Endothelial cell of umbilical vein (primary cell): Measurements from ENCODE around the gene CKAP5. TPM values are rescaled to one million over a fixed set of nuclear protein-coding genes. Genes with fewer than 3 reads are reported as not detected.

ENCODE experiments used
- BruUV-seq: library from RNA; stranded (reverse); fragments of 400-500 nt; replicated peaks from 2 replicates; lab custom pipeline; 2021; lab: Mats Ljungman, UMichigan
- CTCF ChIA-PET: fragments of 300-600, 350-600 bp; sonication (Branson Sonifier 250); formaldehyde crosslinking; loops from one replicate; lab custom pipeline; 2021; ENCODE audit warnings: antibody characterized with exemption, inconsistent platforms; lab: Charles Lee
- POLR2A ChIA-PET: fragments of 300-600, 350-600 bp; sonication (Branson Sonifier 250); formaldehyde crosslinking; loops from one replicate; lab custom pipeline; 2021; ENCODE audit warnings: antibody characterized with exemption, inconsistent platforms; lab: Charles Lee
- DNase-seq: peaks from one replicate; pipeline ENCODE4 v3.0.0-alpha.2; 2011; ENCODE audit warnings: low read depth, low spot score
- FAIRE-seq: peaks from 2 replicates; lab custom pipeline; 2011; peaks lifted over from hg19 to GRCh38; lab: Jason Lieb, UNC
- H2AFZ ChIP-seq: 2 replicates; pipeline ENCODE4 v1.6.0; 2012; ENCODE audit warnings: low read depth, low read length, control low read depth, inconsistent platforms
- H3K27ac ChIP-seq: 2 replicates; pipeline ENCODE4 v1.5.1; 2011; ENCODE audit warnings: low read depth, mild to moderate bottlenecking, control low read depth, low read length, moderate library complexity; ENCODE audit not compliant: insufficient read depth
- H3K27me3 ChIP-seq, 2 experiments: 2 replicates each; pipeline versions ENCODE4 v1.6.0 to v1.6.1; 2011; ENCODE audit warnings: low read length in 2 of 2, mixed read lengths in 1 of 2; ENCODE audit not compliant: control insufficient read depth in 2 of 2, insufficient read depth in 2 of 2
- H3K36me3 ChIP-seq, 2 experiments: 2 replicates in 1 of 2; 3 replicates in 1 of 2; pipeline ENCODE4 v1.5.1; 2011; ENCODE audit warnings: low read length in 2 of 2, mild to moderate bottlenecking in 1 of 2, moderate library complexity in 1 of 2; ENCODE audit not compliant: control insufficient read depth in 2 of 2, insufficient read depth in 2 of 2; ENCODE audit errors: extremely low read depth in 1 of 2
- H3K4me1 ChIP-seq: 3 replicates; pipeline ENCODE4 v1.5.1; 2011; ENCODE audit warnings: mild to moderate bottlenecking, low read length; ENCODE audit not compliant: control insufficient read depth, insufficient read depth; ENCODE audit errors: extremely low read depth
- H3K4me2 ChIP-seq: 2 replicates; pipeline ENCODE4 v1.6.1; 2011; ENCODE audit warnings: low read length, control low read depth, mixed read lengths; ENCODE audit not compliant: insufficient read depth
- H3K4me3 ChIP-seq, 3 experiments: fragments of 200-600 bp in 1 of 3; sonication (generic), shearing (Covaris generic) in 1 of 3; replicated peaks in 1 of 3; 2 replicates each; pipeline ENCODE4 v1.5.1; 2011 to 2016; ENCODE audit warnings: control low read depth in 3 of 3, low read length in 3 of 3, mild to moderate bottlenecking in 2 of 3, inconsistent platforms in 1 of 3, low read depth in 1 of 3, moderate library complexity in 1 of 3; ENCODE audit not compliant: insufficient read depth in 1 of 3
- H3K79me2 ChIP-seq: 2 replicates; pipeline ENCODE4 v1.6.0; 2012; ENCODE audit warnings: low read length, inconsistent platforms; ENCODE audit not compliant: control insufficient read depth, insufficient read depth
- H3K9ac ChIP-seq: replicated peaks from 2 replicates; pipeline ENCODE3; 2011; ENCODE audit warnings: low read length, control low read depth; ENCODE audit not compliant: insufficient read depth; ENCODE audit errors: extremely low read depth
- H3K9me1 ChIP-seq: replicated peaks from 3 replicates; pipeline ENCODE4 v1.6.0; 2011; ENCODE audit warnings: mild to moderate bottlenecking, low read length; ENCODE audit not compliant: control insufficient read depth, insufficient read depth; ENCODE audit errors: extremely low read depth
- H3K9me3 ChIP-seq: replicated peaks from 2 replicates; pipeline ENCODE4 v1.5.1; 2012; ENCODE audit warnings: low read length, inconsistent platforms; ENCODE audit not compliant: control insufficient read depth, insufficient read depth
- H4K20me1 ChIP-seq: replicated peaks from 2 replicates; pipeline ENCODE3; 2011; ENCODE audit warnings: mild to moderate bottlenecking, low read length; ENCODE audit not compliant: control insufficient read depth, insufficient read depth; ENCODE audit errors: extremely low read depth
- EZH2 ChIP-seq: IDR thresholded peaks from 2 replicates; pipeline ENCODE4 v1.6.1; 2012; ENCODE audit warnings: borderline replicate concordance, low read depth, mild to moderate bottlenecking, moderate library complexity, low read length, inconsistent platforms; ENCODE audit not compliant: severe bottlenecking
- FOS ChIP-seq: IDR thresholded peaks from 2 replicates; pipeline ENCODE4 v1.6.1; 2011; ENCODE audit warnings: mild to moderate bottlenecking, low read length, moderate library complexity, borderline replicate concordance; ENCODE audit not compliant: insufficient read depth
- GATA2 ChIP-seq: IDR thresholded peaks from 2 replicates; pipeline ENCODE4 v1.7.0; 2011; ENCODE audit warnings: low read depth, mild to moderate bottlenecking, moderate library complexity, mixed read lengths, low read length; ENCODE audit not compliant: insufficient read length, insufficient read depth
- JUN ChIP-seq: IDR thresholded peaks from 2 replicates; pipeline ENCODE4 v1.6.1; 2011; ENCODE audit warnings: borderline replicate concordance, low read depth; ENCODE audit not compliant: insufficient read length, insufficient read depth
- MYC ChIP-seq: IDR thresholded peaks from one replicate; pipeline ENCODE4 v1.6.1; 2011; ENCODE audit warnings: mild to moderate bottlenecking, low read depth, low read length
- POLR2A ChIP-seq: IDR thresholded peaks from 2 replicates; pipeline ENCODE4 v1.6.1; 2012; ENCODE audit warnings: low read depth, mild to moderate bottlenecking, control low read depth, low read length
- POLR2AphosphoS5 ChIP-seq: IDR thresholded peaks from 2 replicates; pipeline ENCODE4 v1.6.1; 2012; ENCODE audit warnings: low read depth, mild to moderate bottlenecking, control low read depth, low read length, moderate library complexity; ENCODE audit not compliant: insufficient read depth
- dilution Hi-C: fragments of 300-500 bp; cut with MboI; formaldehyde crosslinking; loops from one replicate; pipeline ENCODE4 v1.15.0; 2019; ENCODE audit warnings: low sequenced_read_pairs; ENCODE audit not compliant: extremely low pct_ligation_motif_present
- intact Hi-C: fragments of 100-400 bp; cut with micrococcal nuclease; formaldehyde crosslinking; loops from one replicate; pipeline ENCODE4 v1.10.0; 2022
- polyA plus RNA-seq, 4 experiments: library from polyadenylated mRNA; depleted of rRNA in 3 of 4; stranded (reverse) in 3 of 4; unstranded in 1 of 4; fragments of >200 nt; gene quantifications; 2 replicates each; pipeline versions ENCODE4 v1.2.1 to v1.2.3, GENCODE V29; 2011 to 2012; ENCODE audit warnings: missing spikeins in 1 of 4
- total RNA-seq: library from RNA; stranded (reverse); gene quantifications from 2 replicates; pipeline ENCODE4 v1.2.3, GENCODE V29; 2021
- TF ChIP-seq, protein P1 (sequence below): IDR thresholded peaks from 2 replicates; pipeline ENCODE4 v1.6.1; 2011; ENCODE audit not compliant: insufficient read depth, insufficient read length
- TF ChIP-seq, protein P2 (sequence below), 2 donors: IDR thresholded peaks; 1 replicate in 1 of 2; 2 replicates in 1 of 2; pipeline ENCODE4 v1.5.1; 2011; ENCODE audit warnings: low read length in 2 of 2, mild to moderate bottlenecking in 2 of 2, moderate library complexity in 2 of 2, control low read depth in 1 of 2, inconsistent platforms in 1 of 2, low read depth in 1 of 2; ENCODE audit not compliant: insufficient read depth in 1 of 2; ENCODE audit errors: extremely low read depth in 1 of 2

The CKAP5 gene
- total and polyA plus RNA-seq, 2 donors (not counting 3 experiments of a cell fraction or from before 2014, with no cell fraction given), result 47.4 to 138 TPM

DNA sequence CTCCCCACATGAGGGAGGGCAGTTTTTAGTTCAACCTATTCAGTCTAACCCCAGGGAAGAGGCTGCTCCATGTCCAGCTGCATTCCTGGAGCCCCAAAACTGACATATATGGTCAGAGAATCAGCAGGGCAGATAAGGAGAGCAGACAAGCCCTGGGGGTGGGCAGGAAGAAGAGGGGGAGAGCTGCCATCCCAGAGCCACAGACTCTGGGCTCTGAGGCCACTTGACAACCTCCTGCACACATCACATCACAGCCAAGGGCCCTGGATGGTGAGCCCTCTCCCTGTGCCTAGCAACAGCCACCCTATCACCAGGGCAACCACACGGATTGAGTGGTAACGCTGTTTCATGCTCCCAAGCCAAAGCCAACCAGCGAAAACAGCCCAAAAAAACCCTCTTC, 148.8 kb downstream of the CKAP5 start:
- Histone ChIP-seq H3K9me1 (no peaks in the 10 kb centered on the region), H2AFZ (no peak overlapping the region), H3K79me2 (peaks cover 25% of the 10 kb centered on the region), H3K27me3 (no peaks in the 10 kb centered on the region), H3K9ac (no peak overlapping the region), H4K20me1 (no peaks in the 10 kb centered on the region), H3K9me3 (no peaks in the 10 kb centered on the region), H3K36me3 (peaks cover 4 to 24% of the 10 kb centered on the region in 2 experiments), H3K27ac (no peak overlapping the region), H3K4me2 (no peak overlapping the region), H3K4me3 (no peak overlapping the region), H3K4me1 (peaks cover 5% of the 10 kb centered on the region)
- no peak for TF ChIP-seq JUN
- TF ChIP-seq, protein P1, sequence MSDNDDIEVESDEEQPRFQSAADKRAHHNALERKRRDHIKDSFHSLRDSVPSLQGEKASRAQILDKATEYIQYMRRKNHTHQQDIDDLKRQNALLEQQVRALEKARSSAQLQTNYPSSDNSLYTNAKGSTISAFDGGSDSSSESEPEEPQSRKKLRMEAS, result no peak
- dilution Hi-C loops (no loop called here), intact Hi-C loops (no loop called here)
- DNase-seq (no peak), FAIRE-seq (no peak)
- BruUV-seq, result no TSS peak
- ChIA-PET POLR2A (no interaction called here), CTCF (no interaction called here)

DNA sequence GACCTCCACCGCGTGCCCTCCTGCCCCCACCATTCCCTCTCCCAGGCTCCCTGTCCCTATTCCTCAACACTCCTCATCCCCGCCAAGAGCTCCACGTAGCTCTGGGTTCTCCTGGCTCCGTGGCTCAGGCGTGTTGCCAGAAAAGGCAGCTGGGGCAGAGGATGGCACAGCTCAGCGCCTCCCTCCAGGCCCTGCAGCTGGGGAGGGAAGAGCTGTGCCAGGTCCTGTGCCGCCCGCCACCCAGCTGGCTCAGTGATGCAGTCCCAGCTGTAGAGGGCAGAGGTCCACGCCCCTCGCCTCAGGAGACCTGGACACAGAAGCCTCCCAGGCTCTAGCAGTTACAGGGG, 149.9 kb downstream of the CKAP5 start:
- Histone ChIP-seq H3K36me3 (peaks cover 4 to 26% of the 10 kb centered on the region in 2 experiments), H3K9me3 (no peaks in the 10 kb centered on the region), H3K27ac (no peak overlapping the region), H4K20me1 (no peaks in the 10 kb centered on the region), H3K27me3 (no peaks in the 10 kb centered on the region), H3K9ac (no peak overlapping the region), H3K4me3 (no peak overlapping the region), H3K9me1 (no peaks in the 10 kb centered on the region), H3K4me2 (no peak overlapping the region), H2AFZ (no peak overlapping the region), H3K79me2 (peaks cover 16% of the 10 kb centered on the region), H3K4me1 (no peaks in the 10 kb centered on the region)
- FAIRE-seq (no peak), DNase-seq (no peak)
- no TSS peak for BruUV-seq
- CTCF ChIA-PET, result no interaction called here
- intact Hi-C loops, result no loop called here
- no peak for TF ChIP-seq EZH2
- TF ChIP-seq MYC, result no peak
- TF ChIP-seq FOS, result no peak
- TF ChIP-seq, protein P2, sequence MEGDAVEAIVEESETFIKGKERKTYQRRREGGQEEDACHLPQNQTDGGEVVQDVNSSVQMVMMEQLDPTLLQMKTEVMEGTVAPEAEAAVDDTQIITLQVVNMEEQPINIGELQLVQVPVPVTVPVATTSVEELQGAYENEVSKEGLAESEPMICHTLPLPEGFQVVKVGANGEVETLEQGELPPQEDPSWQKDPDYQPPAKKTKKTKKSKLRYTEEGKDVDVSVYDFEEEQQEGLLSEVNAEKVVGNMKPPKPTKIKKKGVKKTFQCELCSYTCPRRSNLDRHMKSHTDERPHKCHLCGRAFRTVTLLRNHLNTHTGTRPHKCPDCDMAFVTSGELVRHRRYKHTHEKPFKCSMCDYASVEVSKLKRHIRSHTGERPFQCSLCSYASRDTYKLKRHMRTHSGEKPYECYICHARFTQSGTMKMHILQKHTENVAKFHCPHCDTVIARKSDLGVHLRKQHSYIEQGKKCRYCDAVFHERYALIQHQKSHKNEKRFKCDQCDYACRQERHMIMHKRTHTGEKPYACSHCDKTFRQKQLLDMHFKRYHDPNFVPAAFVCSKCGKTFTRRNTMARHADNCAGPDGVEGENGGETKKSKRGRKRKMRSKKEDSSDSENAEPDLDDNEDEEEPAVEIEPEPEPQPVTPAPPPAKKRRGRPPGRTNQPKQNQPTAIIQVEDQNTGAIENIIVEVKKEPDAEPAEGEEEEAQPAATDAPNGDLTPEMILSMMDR (IDR thresholded peaks at IDR 0.05; ENCODE audit: extremely low read depth in 1 of 2, insufficient read depth in 1 of 2, low read depth in 1 of 2, low read length in 2 of 2), result no peak
- no peak for TF ChIP-seq GATA2
- TF ChIP-seq JUN, result no peak
- TF ChIP-seq POLR2AphosphoS5, result no peak
- TF ChIP-seq, protein P1, result no peak
- TF ChIP-seq POLR2A, result no peak
- dilution Hi-C loops, result no loop called here
- POLR2A ChIA-PET, result no interaction called here
